Esophagus muscularis mucosa (tissue), 4 donors: Measurements from ENCODE around the gene AWAT1.

ENCODE experiments used
- EP300 ChIP-seq: sonication (generic); formaldehyde crosslinking; IDR thresholded peaks from one replicate; pipeline ENCODE4 v1.6.1; 2017; ENCODE audit warnings: antibody characterized with exemption
- POLR2A ChIP-seq: fragments of 450-650 bp; IDR thresholded peaks from one replicate; pipeline ENCODE4 v1.6.1; 2017; ENCODE audit warnings: antibody characterized with exemption, moderate library complexity, mild to moderate bottlenecking, low read depth
- TF ChIP-seq, protein P1 (sequence below), 3 experiments: fragments of 200-600 bp in 2 of 3; fragments of 450-650 bp in 1 of 3; sonication (generic) in 2 of 3; IDR thresholded peaks; one replicate each; pipeline ENCODE4 v1.5.1; 2017 to 2019; ENCODE audit warnings: antibody characterized with exemption in 3 of 3, mild to moderate bottlenecking in 2 of 3, moderate library complexity in 1 of 3

DNA sequence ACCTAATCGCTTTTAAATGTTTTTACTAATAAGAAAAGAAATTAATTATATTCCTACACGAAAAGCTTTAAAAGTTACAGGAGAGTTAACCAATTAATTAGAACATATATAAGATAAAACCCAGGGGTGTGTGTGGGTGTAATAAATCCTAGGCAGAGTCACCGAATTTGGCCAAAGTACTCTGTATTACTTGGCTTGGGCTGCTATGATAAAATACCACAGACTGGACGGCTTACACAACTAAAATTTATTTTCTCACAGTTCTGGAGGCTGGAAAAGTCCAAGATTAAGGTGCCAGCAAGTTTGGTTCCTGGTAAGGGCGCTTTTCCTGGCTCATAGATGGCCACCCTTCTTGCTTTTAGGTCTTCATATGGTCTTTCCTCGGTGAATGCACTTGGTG, 10.4 kb downstream of the AWAT1 start:
- TF ChIP-seq EP300 (no peak), POLR2A (no peak)
- TF ChIP-seq, protein P1, sequence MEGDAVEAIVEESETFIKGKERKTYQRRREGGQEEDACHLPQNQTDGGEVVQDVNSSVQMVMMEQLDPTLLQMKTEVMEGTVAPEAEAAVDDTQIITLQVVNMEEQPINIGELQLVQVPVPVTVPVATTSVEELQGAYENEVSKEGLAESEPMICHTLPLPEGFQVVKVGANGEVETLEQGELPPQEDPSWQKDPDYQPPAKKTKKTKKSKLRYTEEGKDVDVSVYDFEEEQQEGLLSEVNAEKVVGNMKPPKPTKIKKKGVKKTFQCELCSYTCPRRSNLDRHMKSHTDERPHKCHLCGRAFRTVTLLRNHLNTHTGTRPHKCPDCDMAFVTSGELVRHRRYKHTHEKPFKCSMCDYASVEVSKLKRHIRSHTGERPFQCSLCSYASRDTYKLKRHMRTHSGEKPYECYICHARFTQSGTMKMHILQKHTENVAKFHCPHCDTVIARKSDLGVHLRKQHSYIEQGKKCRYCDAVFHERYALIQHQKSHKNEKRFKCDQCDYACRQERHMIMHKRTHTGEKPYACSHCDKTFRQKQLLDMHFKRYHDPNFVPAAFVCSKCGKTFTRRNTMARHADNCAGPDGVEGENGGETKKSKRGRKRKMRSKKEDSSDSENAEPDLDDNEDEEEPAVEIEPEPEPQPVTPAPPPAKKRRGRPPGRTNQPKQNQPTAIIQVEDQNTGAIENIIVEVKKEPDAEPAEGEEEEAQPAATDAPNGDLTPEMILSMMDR (IDR thresholded peaks at IDR 0.05): no peak
